B cell (primary cell): ENCODE data around the gene TMPRSS7. TPM values are rescaled to one million over a fixed set of nuclear protein-coding genes. Genes with fewer than 3 reads are reported as not detected.

Source experiments
- ATAC-seq: fragments of 200-7000 bp; cut with Tn5 transposase; one replicate; pipeline ENCODE4 v1.10.0; 2021; ENCODE audit warnings: low read depth, mild to moderate bottlenecking, moderate number of reproducible peaks, moderate library complexity
- CTCF ChIA-PET: fragments of 350-600 bp; sonication (Branson Sonifier 250); formaldehyde crosslinking; loops from one replicate; lab custom pipeline; 2021; ENCODE audit warnings: antibody characterized with exemption, inconsistent platforms; lab: Charles Lee
- POLR2A ChIA-PET: fragments of 350-600 bp; sonication (Branson Sonifier 250); formaldehyde crosslinking; loops from one replicate; lab custom pipeline; 2021; ENCODE audit warnings: antibody characterized with exemption; lab: Charles Lee
- DNase-seq: peaks from one replicate; pipeline ENCODE4 v3.0.0; 2013
- H2AFZ ChIP-seq: 2 replicates; pipeline ENCODE4 v1.6.1; 2012; ENCODE audit warnings: mild to moderate bottlenecking, low read depth, low read length; ENCODE audit not compliant: insufficient read depth, poor library complexity, severe bottlenecking
- H3K27ac ChIP-seq, 2 donors: 1 replicate in 1 of 2; 2 replicates in 1 of 2; pipeline ENCODE4 v1.5.1; 2012 to 2013; ENCODE audit warnings: low read length in 2 of 2, mild to moderate bottlenecking in 2 of 2, moderate library complexity in 1 of 2
- H3K27me3 ChIP-seq, 4 experiments: fragments of 200-600 bp in 1 of 4; sonication (generic) in 1 of 4; replicated peaks in 1 of 4; 1 replicate in 2 of 4; 2 replicates in 2 of 4; pipeline versions ENCODE4 v1.6.1 to v1.7.0; 2013 to 2016; ENCODE audit warnings: low read length in 3 of 4, mild to moderate bottlenecking in 2 of 4, mixed read lengths in 1 of 4, moderate library complexity in 1 of 4; ENCODE audit not compliant: insufficient read depth in 4 of 4, control insufficient read depth in 3 of 4; ENCODE audit errors: control extremely low read depth in 1 of 4
- H3K36me3 ChIP-seq, 2 experiments: replicated peaks in 1 of 2; 1 replicate in 1 of 2; 2 replicates in 1 of 2; pipeline versions ENCODE4 v1.6.1 to v1.7.1; 2013; ENCODE audit warnings: low read length in 1 of 2; ENCODE audit not compliant: insufficient read depth in 2 of 2, control insufficient read depth in 1 of 2; ENCODE audit errors: control extremely low read depth in 1 of 2, extremely low read depth in 1 of 2
- H3K4me1 ChIP-seq, 2 donors: fragments of 200-600 bp in 1 of 2; sonication (generic) in 1 of 2; 1 replicate in 1 of 2; 2 replicates in 1 of 2; pipeline versions ENCODE4 v1.5.1 to v1.6.1; 2013 to 2017; ENCODE audit warnings: low read length in 2 of 2; ENCODE audit not compliant: control insufficient read depth in 2 of 2, insufficient read depth in 2 of 2
- H3K4me2 ChIP-seq: replicated peaks from 2 replicates; pipeline ENCODE3; 2012; ENCODE audit warnings: mild to moderate bottlenecking, low read depth, low read length; ENCODE audit not compliant: poor library complexity, severe bottlenecking
- H3K4me3 ChIP-seq, 5 experiments: fragments of 200-600 bp in 1 of 5; sonication (generic) in 1 of 5; 1 replicate in 3 of 5; 2 replicates in 2 of 5; pipeline versions ENCODE4 v1.5.1 to v1.7.0; 2011 to 2016; ENCODE audit warnings: low read length in 4 of 5, mild to moderate bottlenecking in 4 of 5, low read depth in 2 of 5, control low read depth in 1 of 5, moderate library complexity in 1 of 5; ENCODE audit not compliant: insufficient read depth in 1 of 5; ENCODE audit errors: control extremely low read depth in 1 of 5, extremely low read depth in 1 of 5
- H3K79me2 ChIP-seq: fragments of 200-600 bp; sonication (generic); one replicate; pipeline ENCODE4 v1.6.0; 2016; ENCODE audit warnings: low read length; ENCODE audit not compliant: control insufficient read depth, insufficient read depth
- H3K9ac ChIP-seq: fragments of 200-600 bp; sonication (generic); 2 replicates; pipeline ENCODE4 v1.6.1; 2017; ENCODE audit warnings: mild to moderate bottlenecking, low read length, moderate library complexity
- H3K9me3 ChIP-seq, 3 donors: one replicate each; pipeline versions ENCODE4 v1.6.1 to v1.7.1; 2013; ENCODE audit warnings: low read length in 2 of 3; ENCODE audit not compliant: control insufficient read depth in 2 of 3, insufficient read depth in 1 of 3; ENCODE audit errors: control extremely low read depth in 1 of 3
- H4K20me1 ChIP-seq: 2 replicates; pipeline ENCODE4 v1.6.0; 2012; ENCODE audit warnings: mild to moderate bottlenecking, low read length; ENCODE audit not compliant: insufficient read depth, control insufficient read depth, poor library complexity, severe bottlenecking
- H3K27ac Mint-ChIP-seq: one replicate; pipeline ENCODE4 v1.8.0; 2021; ENCODE audit warnings: mixed read lengths
- H3K27me3 Mint-ChIP-seq: one replicate; pipeline ENCODE4 v1.8.0; 2021; ENCODE audit warnings: mixed read lengths
- H3K4me1 Mint-ChIP-seq: one replicate; pipeline ENCODE4 v1.8.0; 2021; ENCODE audit warnings: mixed read lengths
- H3K4me3 Mint-ChIP-seq: one replicate; pipeline ENCODE4 v1.8.0; 2021; ENCODE audit warnings: mixed read lengths
- H3K9me3 Mint-ChIP-seq: one replicate; pipeline ENCODE4 v1.8.0; 2022; ENCODE audit warnings: mixed read lengths; ENCODE audit not compliant: insufficient read depth
- CTCF ChIP-seq: fragments of 200-600 bp; IDR thresholded peaks from one replicate; pipeline ENCODE4 v1.8.0; 2022; ENCODE audit warnings: antibody characterized with exemption, mild to moderate bottlenecking
- EZH2 ChIP-seq: IDR thresholded peaks from 2 replicates; pipeline ENCODE4 v1.6.1; 2012; ENCODE audit warnings: borderline replicate concordance, low read depth, mild to moderate bottlenecking, moderate library complexity, low read length; ENCODE audit not compliant: insufficient read depth, poor library complexity, severe bottlenecking
- WGBS: methylation state at CpG from one replicate; pipeline ENCODE4 v1.1.5; 2013; ENCODE audit warnings: missing lambda C conversion rate; ENCODE audit not compliant: insufficient coverage; 5-methylcytosine and 5-hydroxymethylcytosine counted together
- intact Hi-C: fragments of 100-400 bp; cut with micrococcal nuclease; formaldehyde crosslinking; loops from one replicate; pipeline ENCODE4 v1.10.0; 2022
- polyA plus RNA-seq: library from polyadenylated mRNA; depleted of rRNA; stranded (reverse); fragments of >200 nt; gene quantifications from 2 replicates; pipeline ENCODE4 v1.2.3, GENCODE V29; 2012
- total RNA-seq, 2 donors: library from RNA; stranded (reverse); fragments of 120-200 nt in 1 of 2; gene quantifications; 1 replicate in 1 of 2; 2 replicates in 1 of 2; pipeline versions ENCODE4 v1.2.3 to v1.2.4, GENCODE V29; 2013 to 2022

The TMPRSS7 gene
- total and polyA plus RNA-seq, 2 donors (not counting 1 experiment from before 2014, with no cell fraction given) = not detected

- Histone ChIP-seq H3K9ac (no peak overlapping the region), H2AFZ (no peak overlapping the region), H3K4me2 (no peak overlapping the region), H3K27ac (no peak overlapping the region), H3K4me3 (no peak overlapping the region), H3K27me3 (no peaks in the 10 kb centered on the region), H4K20me1 (peaks cover 25% of the 10 kb centered on the region), H3K36me3 (peaks cover 14 to 41% of the 10 kb centered on the region in 2 experiments), H3K4me1 (peaks cover 2 to 4% of the 10 kb centered on the region in 2 donors), H3K79me2 (peaks cover 26% of the 10 kb centered on the region), H3K9me3 (no peaks in the 10 kb centered on the region)
- Mint-ChIP-seq H3K27me3 (no peaks in the 10 kb centered on the region), H3K4me3 (no peak overlapping the region), H3K4me1 (peaks cover 25% of the 10 kb centered on the region), H3K27ac (no peak overlapping the region), H3K9me3 (no peaks in the 10 kb centered on the region)
- ChIA-PET CTCF (interaction anchor here (0.9 to 2.0 kb wide), 3 partner anchors 10 to 26 kb away, joined by 3 to 13 read pairs (median 6); no protein-coding TSS in a partner anchor), POLR2A (no interaction called here)
- WGBS = no CpG with 5 or more reads among the region's 3 CpGs
- no peak for ATAC-seq
- no peak for TF ChIP-seq EZH2
- TF ChIP-seq CTCF = no peak
- DNase-seq = no peak
- intact Hi-C loops = no loop called here
These were observed 47.7 kb upstream of the TMPRSS7 start for GRCh38 chr3:111986800-111987199.

- H3K4me2 ChIP-seq = no peak overlapping the region
- no peak overlapping the region for H3K27ac Mint-ChIP-seq
- DNase-seq (peak; percentile 55), ATAC-seq (peak; percentile 76)
- H3K9ac ChIP-seq = no peak overlapping the region
- no peaks in the 10 kb centered on the region for H3K27me3 Mint-ChIP-seq
- no peak overlapping the region for H2AFZ ChIP-seq
- WGBS = no CpG with 5 or more reads among the region's 3 CpGs
- no peak overlapping the region for H3K27ac ChIP-seq
- H3K36me3 ChIP-seq = peaks cover 11 to 55% of the 10 kb centered on the region in 2 experiments
- H3K4me3 ChIP-seq = no peak overlapping the region
- H3K4me1 ChIP-seq = no peaks in the 10 kb centered on the region
- H3K27me3 ChIP-seq = no peaks in the 10 kb centered on the region
- H3K4me1 Mint-ChIP-seq = peaks cover 12% of the 10 kb centered on the region
- H3K79me2 ChIP-seq = peaks cover 6% of the 10 kb centered on the region
- ChIA-PET CTCF (interaction anchor here (0.6 to 6.8 kb wide), 27 partner anchors 8 to 1288 kb away, joined by 3 to 81 read pairs (median 4); partner anchors contain the start of genes ABHD10, SLC35A5 and TAGLN3), POLR2A (interaction anchor here (1.3 kb wide), 1 partner anchor 10 kb away, joined by 3 read pairs; no protein-coding TSS in a partner anchor)
- H3K9me3 ChIP-seq = no peaks in the 10 kb centered on the region
- peaks cover 12% of the 10 kb centered on the region for H4K20me1 ChIP-seq
- H3K4me3 Mint-ChIP-seq = no peak overlapping the region
- intact Hi-C loops = loop anchor here (1.0 kb wide), 3 partner anchors 10 to 54 kb away; partner anchors contain the start of gene ABHD10
- no peaks in the 10 kb centered on the region for H3K9me3 Mint-ChIP-seq
- peak; percentile 80 for TF ChIP-seq CTCF
- no peak for TF ChIP-seq EZH2
These were observed 45.4 kb upstream of the TMPRSS7 start for GRCh38 chr3:111989061-111989678.
